K562 (cell line): ENCODE results near the gene GNL3. TPM values are rescaled to one million over a fixed set of nuclear protein-coding genes. Genes with fewer than 3 reads are reported as not detected.
A peak's percentile ranks its signal among the peaks of the same experiment; 100 is the strongest.

Experiments
- CREB5 ChIP-seq: fragments of 250-450 bp; sonication (Bioruptor Pico); IDR thresholded peaks from 2 replicates; pipeline ENCODE4 v1.5.0; 2020; ENCODE audit warnings: mild to moderate bottlenecking
- CTCF ChIP-seq, 3 experiments: IDR thresholded peaks in 2 of 3; conservative IDR thresholded peaks in 1 of 3; 2 replicates each; pipeline ENCODE4 v1.5.1; 2011 to 2012; ENCODE audit warnings: low read length in 3 of 3, mild to moderate bottlenecking in 3 of 3, control low read depth in 2 of 3, improper control_type of control experiment in 1 of 3, inconsistent platforms in 1 of 3, low read depth in 1 of 3, mixed read lengths in 1 of 3, moderate library complexity in 1 of 3; ENCODE audit not compliant: insufficient read depth in 2 of 3
- IRF2 ChIP-seq: sonication (generic); formaldehyde crosslinking; IDR thresholded peaks from 2 replicates; pipeline ENCODE4 v1.8.1; 2022; ENCODE audit warnings: mild to moderate bottlenecking, missing genetic modification reagents
- KDM1A ChIP-seq, 2 experiments: fragments of 450-650 bp; IDR thresholded peaks; 2 replicates each; pipeline ENCODE4 v1.6.1; 2016; ENCODE audit warnings: mild to moderate bottlenecking in 2 of 2
- REST ChIP-seq, 2 experiments: fragments of 450-650 bp; formaldehyde crosslinking in 1 of 2; IDR thresholded peaks; 2 replicates each; pipeline versions ENCODE4 v1.4.0 to v1.6.1; 2014 to 2020; ENCODE audit warnings: mild to moderate bottlenecking in 2 of 2, borderline replicate concordance in 1 of 2, low read depth in 1 of 2
- SUPT5H ChIP-seq: fragments of 450-650 bp; IDR thresholded peaks from 2 replicates; pipeline ENCODE4 v1.6.1; 2016
- TAL1 ChIP-seq: fragments of 450-650 bp; IDR thresholded peaks from 2 replicates; pipeline ENCODE4 v1.6.1; 2016; ENCODE audit warnings: mild to moderate bottlenecking
- TCF7 ChIP-seq: sonication (generic); IDR thresholded peaks from 2 replicates; pipeline ENCODE4 v1.6.1; 2016; ENCODE audit warnings: antibody characterized with exemption, borderline replicate concordance
- YY1 ChIP-seq, 3 experiments: IDR thresholded peaks; 2 replicates each; pipeline ENCODE4 v1.6.1; 2011; ENCODE audit warnings: low read length in 2 of 3, mild to moderate bottlenecking in 2 of 3, moderate library complexity in 2 of 3, borderline replicate concordance in 1 of 3, control low read depth in 1 of 3, low read depth in 1 of 3; ENCODE audit not compliant: insufficient read depth in 3 of 3, insufficient replicate concordance in 2 of 3, control insufficient read depth in 1 of 3, insufficient read length in 1 of 3; ENCODE audit errors: extremely low read depth in 1 of 3
- ZNF282 ChIP-seq: sonication (generic); formaldehyde crosslinking; IDR thresholded peaks from 2 replicates; pipeline ENCODE4 v1.8.1; 2023; ENCODE audit warnings: missing genetic modification reagents
- ZNF512 ChIP-seq: IDR thresholded peaks from 2 replicates; pipeline ENCODE4 v1.6.1; 2016; ENCODE audit warnings: missing genetic modification characterization, missing compliant biosample characterization
- ZNF561 ChIP-seq: fragments of 450-650 bp; formaldehyde crosslinking; conservative IDR thresholded peaks from 2 replicates; pipeline ENCODE4 v1.4.0; 2020; ENCODE audit warnings: mild to moderate bottlenecking, moderate library complexity
- polyA plus RNA-seq, 8 experiments: library from polyadenylated mRNA; depleted of rRNA in 4 of 8; stranded (reverse) in 5 of 8; unstranded in 3 of 8; fragments of >200 nt; fragmentation: Nextera tagmentation in 2 of 8; fragmentation: Illumina TruSeq in 1 of 8; extraction: Ambion mirVana in 2 of 8; extraction: Trizol in 1 of 8; gene quantifications; 2 replicates each; pipeline versions ENCODE4 v1.2.1 to v1.2.3, GENCODE V29; 2011 to 2014; ENCODE audit warnings: inconsistent platforms in 1 of 8, missing spikeins in 1 of 8
- total RNA-seq, 7 experiments: library from RNA; depleted of rRNA in 6 of 7; stranded (reverse); fragments of >200 nt in 6 of 7; fragmentation: Illumina TruSeq in 2 of 7; extraction: Trizol in 2 of 7; gene quantifications; 2 replicates each; pipeline versions ENCODE4 v1.2.1 to v1.2.3, GENCODE V29; 2011 to 2021; ENCODE audit warnings: low replicate concordance in 1 of 7

The GNL3 gene
- total and polyA plus RNA-seq, 9 of the 15 experiments (the other 6 are each of a cell fraction or from before 2014, with no cell fraction given): 132 to 313 (median 220) TPM

- TF ChIP-seq ZNF561 (CRISPR knock-in tag) (no peak), TCF7 (no peak), SUPT5H (peak; percentile 82), CTCF (IDR thresholded peaks at IDR 0.05 in 2 of 3, conservative IDR thresholded peaks at IDR 0.05 in 1 of 3; ENCODE audit: insufficient read depth in 2 of 3, low read depth in 1 of 3, low read length in 3 of 3) (no peak), CREB5 (CRISPR knock-in tag) (no peak), ZNF512 (tag) (no peak), KDM1A (IDR thresholded peaks at IDR 0.05) (no peak), REST (IDR thresholded peaks at IDR 0.05; ENCODE audit: borderline replicate concordance) (no peak), REST (CRISPR knock-in tag; IDR thresholded peaks at IDR 0.05; ENCODE audit: low read depth) (0 out of 2 replicates have a peak, but pooled peaks have one; percentile 15), ZNF282 (CRISPR knock-in tag) (no peak), YY1 (IDR thresholded peaks at IDR 0.05; ENCODE audit: borderline replicate concordance in 1 of 3, control insufficient read depth in 1 of 3, extremely low read depth in 1 of 3, insufficient read depth in 3 of 3, insufficient read length in 1 of 3, insufficient replicate concordance in 2 of 3, low read depth in 1 of 3, low read length in 2 of 3) (peak; percentile 69 to 91 (median 91)), IRF2 (CRISPR knock-in tag) (no peak), TAL1 (no peak)
These were observed 20.2 kb downstream of the GNL3 start, which contains the start of the genes GLT8D1 and SPCS1 (continued) for GRCh38 chr3:52705688-52706686.
